Stimulated activated CD4-positive, alpha-beta T cell treated with anti-CD3 and anti-CD28 coated beads, Interleukin-2, amount 100 ng/mL, for 24 hours (primary cell): ENCODE data around the gene DUOX2.
"Not testable (repeated sequence)": the region's sequence is repeated elsewhere in the genome, so short reads cannot be mapped to it uniquely, and the experiment has no call there.

Source experiments
- DNase-seq, 2 donors: peaks; one replicate each; pipeline ENCODE4 v3.0.0-alpha.2; 2020

DUOX2 gene

GRCh38 chr15:45138814-45139765, 25.1 kb upstream of the DUOX2 start:
- no peak for DNase-seq

GRCh38 chr15:45137703-45138102, 23.7 kb upstream of the DUOX2 start:
- DNase-seq, result no peak

DNA sequence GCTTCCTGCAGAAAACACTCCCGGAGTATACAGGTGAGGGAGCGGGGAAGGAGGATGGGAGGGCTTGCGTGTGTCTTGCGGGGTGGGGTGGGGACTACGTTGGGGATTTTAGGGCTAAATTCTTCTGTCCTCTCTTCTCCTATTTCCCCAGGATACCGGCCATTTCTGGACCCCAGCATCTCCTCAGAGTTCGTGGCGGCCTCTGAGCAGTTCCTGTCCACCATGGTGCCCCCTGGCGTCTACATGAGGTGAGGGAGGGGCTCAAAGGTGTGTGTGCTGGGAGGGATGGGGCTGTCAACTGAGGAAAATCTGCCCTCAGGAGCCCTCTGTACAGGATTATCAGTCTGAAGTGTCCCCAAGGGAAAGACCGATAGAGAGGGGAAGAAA, 22.4 kb upstream of the DUOX2 start:
- peak in 1 of 2 donors; percentile 19 for DNase-seq

DNA sequence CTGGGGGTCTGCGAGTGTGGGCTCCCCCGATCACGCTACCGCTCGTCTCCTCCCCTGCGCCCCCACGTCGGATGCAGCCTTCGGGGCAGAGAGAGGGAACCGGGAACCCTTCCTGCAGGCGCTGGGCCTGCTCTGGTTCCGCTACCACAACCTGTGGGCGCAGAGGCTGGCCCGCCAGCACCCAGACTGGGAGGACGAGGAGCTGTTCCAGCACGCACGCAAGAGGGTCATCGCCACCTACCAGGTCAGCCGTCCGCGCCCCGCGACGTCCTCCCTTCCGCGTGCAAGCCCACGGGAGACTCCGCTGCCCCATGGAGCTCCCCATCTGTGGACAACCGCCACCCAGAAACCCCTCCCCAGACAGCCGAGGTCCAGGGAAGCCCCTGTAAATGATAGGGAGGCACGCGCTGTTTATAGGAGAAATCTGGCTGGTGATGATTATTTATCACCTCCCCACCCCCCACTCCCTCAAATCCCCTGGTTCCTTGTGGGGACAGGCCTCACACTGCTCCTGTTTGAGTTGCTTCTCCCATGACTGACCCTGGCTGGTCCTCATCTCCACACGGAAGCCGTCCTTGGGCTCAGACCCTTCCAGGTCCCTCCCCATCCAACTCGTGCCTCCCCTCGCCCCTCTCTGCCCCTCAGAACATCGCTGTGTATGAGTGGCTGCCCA, 21.9 kb upstream of the DUOX2 start:
- DNase-seq, result not testable (repeated sequence)

- DNase-seq, result peak in 1 of 2 donors; percentile 37
These were observed 21.0 kb upstream of the DUOX2 start for GRCh38 chr15:45134682-45135604.

GRCh38 chr15:45134046-45134445, 20.1 kb upstream of the DUOX2 start:
- DNase-seq, result no peak

- DNase-seq, result no peak
These were observed 19.6 kb upstream of the DUOX2 start for GRCh38 chr15:45133561-45133920.

DNA sequence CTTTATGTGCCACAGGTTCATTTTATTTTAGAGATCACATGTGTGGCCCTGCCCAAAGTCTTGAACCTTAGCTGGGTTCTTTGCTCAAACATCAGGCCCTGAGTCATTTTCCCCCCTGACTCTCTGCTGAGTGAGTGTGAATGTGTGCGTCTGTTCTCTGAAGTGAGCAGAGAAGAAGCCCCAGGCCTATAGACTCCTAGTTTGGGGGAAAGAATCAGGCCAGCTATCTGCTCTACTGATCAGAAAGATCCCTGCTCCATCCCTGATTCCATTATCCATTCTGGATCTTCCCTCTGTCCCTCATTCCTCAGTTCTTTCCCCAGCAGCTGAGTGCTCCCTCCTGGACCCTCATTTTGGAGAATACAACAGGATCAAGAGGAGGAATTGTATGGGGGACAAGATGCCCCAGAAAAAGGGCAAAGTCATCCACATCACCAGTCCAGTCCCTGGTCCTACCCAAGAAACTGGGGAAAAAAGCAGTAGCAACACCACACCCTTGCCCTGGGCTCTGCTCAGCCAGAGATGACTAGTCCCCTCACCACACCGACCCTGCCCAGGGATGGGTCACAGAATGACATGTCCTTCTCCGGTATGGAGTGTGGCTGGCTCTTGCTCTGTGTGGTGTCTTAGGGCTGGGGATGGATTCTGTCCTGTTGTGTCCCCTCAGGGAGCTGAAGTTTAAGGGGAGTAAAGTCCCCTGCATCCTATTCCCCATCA, 19.0 kb upstream of the DUOX2 start:
- no peak for DNase-seq

GRCh38 chr15:45131510-45131909, 17.5 kb upstream of the DUOX2 start:
- no peak for DNase-seq

DNA sequence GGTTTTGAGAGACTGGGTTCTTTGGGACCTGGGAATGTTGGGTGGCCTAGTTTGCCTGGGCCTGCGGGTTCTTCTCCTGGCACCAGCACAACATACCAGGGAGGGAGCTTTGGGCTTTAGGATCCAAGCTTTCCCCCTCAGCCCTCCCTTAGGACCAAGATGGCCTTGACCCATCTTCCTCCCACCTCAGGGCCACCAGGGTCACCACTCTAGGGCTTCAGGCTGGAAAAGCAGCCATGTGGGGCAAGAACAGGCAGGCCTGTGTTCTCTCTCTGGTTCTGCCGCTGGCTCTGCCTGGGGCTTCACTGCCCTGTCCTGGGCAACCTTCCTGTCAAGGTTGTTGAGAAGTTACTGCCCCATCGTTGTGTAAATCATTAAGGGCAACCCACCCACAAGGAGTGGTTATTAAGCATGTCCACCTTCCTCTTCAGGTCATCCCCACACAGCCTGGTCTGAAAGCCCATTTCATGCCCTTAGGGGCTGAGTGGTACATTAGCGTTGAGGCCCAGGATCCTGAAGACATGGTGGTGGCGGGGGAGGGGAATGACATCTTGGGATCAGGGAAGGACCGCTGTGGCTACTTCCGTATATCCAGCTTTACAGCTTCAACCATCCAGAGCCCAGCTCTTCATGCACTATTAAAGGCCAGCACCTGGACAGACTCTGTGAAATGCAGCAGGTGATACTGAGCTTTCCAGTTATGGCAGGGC, 16.5 kb upstream of the DUOX2 start:
- no peak for DNase-seq

DNA sequence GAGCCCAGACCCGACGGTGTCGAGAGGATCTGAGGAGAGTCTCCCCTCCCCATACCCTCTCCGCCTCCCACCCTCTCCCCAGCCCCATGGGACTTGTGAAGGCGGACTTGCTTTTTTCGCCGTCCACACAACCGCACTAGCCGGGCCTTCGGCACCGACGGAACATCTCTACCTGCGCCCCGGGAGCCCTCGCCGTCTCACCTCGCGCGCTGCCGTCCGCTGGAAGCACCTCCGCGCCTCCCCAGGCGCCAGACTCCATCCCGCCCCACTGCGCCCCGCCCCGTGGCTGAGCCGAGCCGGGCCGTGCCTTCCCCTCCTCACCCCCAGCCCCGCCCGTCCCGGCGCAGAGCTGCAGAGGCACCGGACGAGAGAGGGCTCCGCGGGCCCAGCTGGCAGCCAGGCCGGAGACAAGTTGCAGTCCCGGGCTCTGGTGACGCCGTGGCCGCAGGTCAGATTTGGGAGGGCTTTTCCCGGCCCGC, 15.7 kb upstream of the DUOX2 start, which contains the start of the genes DUOX1 and DUOXA1:
Gene DUOX1 (plus strand): TSS at position 344 of the 479 bp plus-strand sequence. CDS start 1,973 bp downstream, outside the sequence.
Gene DUOXA1 (minus strand): TSS at position 229 of the 479 bp plus-strand sequence. CDS start 6,865 bp downstream, outside the sequence.
- DNase-seq, result peak; percentile 38 to 57

GRCh38 chr15:45128971-45129639, 15.1 kb upstream of the DUOX2 start:
- no peak for DNase-seq

- DNase-seq, result peak; percentile 34 to 56
These were observed 12.7 kb upstream of the DUOX2 start for GRCh38 chr15:45126535-45127158.

GRCh38 chr15:45123397-45123796, 9.4 kb upstream of the DUOX2 start:
- no peak for DNase-seq

GRCh38 chr15:45122719-45123118, 8.7 kb upstream of the DUOX2 start:
- DNase-seq, result no peak

GRCh38 chr15:45121706-45122417, 7.9 kb upstream of the DUOX2 start:
- no peak for DNase-seq

DNA sequence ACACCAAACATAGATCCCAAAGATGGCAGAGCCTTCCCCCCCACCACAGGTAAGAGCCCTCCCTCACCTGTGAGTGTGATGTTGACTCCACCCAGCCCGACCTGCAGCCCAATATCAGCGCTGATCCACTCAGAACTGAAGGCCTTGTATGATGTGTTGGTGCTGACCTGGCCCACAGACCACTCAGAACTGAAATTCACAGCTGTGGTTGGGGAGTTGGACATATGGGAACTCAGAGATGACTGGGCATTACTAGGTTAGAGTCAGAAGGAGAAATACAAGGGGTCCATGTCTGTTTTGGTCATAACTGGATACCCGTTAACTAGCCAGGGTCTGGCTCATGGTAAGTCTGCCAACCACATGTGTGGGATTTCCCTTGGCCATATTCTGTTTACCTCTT, 7.0 kb upstream of the DUOX2 start:
- no peak for DNase-seq

GRCh38 chr15:45120081-45120972, 6.4 kb upstream of the DUOX2 start:
- no peak for DNase-seq
